Measurements from ENCODE around the gene PLEKHA1.

DNA sequence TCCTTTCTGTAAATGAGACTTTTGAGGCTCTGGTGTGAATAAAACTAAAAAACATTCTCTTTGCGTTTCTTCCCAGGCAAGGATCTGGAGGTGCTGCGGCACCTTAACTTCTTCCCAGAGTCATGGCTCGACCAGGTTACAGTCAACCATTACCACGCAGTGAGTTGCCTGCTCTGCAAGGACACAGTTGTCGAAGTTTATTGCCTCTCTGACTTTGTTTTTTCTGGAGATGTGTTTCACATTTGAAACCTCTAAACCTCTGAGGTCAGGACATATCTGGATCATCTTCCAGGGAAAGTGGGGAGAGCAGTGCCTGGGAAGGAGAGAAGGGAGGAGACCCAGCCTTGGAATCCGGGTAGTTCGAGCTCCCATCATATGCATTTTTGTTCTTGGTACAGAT, 43.4 kb upstream of the PLEKHA1 start:
- TF ChIP-seq, protein P1, sequence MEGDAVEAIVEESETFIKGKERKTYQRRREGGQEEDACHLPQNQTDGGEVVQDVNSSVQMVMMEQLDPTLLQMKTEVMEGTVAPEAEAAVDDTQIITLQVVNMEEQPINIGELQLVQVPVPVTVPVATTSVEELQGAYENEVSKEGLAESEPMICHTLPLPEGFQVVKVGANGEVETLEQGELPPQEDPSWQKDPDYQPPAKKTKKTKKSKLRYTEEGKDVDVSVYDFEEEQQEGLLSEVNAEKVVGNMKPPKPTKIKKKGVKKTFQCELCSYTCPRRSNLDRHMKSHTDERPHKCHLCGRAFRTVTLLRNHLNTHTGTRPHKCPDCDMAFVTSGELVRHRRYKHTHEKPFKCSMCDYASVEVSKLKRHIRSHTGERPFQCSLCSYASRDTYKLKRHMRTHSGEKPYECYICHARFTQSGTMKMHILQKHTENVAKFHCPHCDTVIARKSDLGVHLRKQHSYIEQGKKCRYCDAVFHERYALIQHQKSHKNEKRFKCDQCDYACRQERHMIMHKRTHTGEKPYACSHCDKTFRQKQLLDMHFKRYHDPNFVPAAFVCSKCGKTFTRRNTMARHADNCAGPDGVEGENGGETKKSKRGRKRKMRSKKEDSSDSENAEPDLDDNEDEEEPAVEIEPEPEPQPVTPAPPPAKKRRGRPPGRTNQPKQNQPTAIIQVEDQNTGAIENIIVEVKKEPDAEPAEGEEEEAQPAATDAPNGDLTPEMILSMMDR (IDR thresholded peaks at IDR 0.05) = no peak
- TF ChIP-seq POLR2A (IDR thresholded peaks at IDR 0.05) (no peak), EP300 (IDR thresholded peaks at IDR 0.05) (no peak)

Measured in tibial nerve (tissue), 4 donors.